Endothelial cell of umbilical vein (primary cell): ENCODE measurements around the gene TBC1D14.

Source experiments
- EZH2 ChIP-seq: IDR thresholded peaks from 2 replicates; pipeline ENCODE4 v1.6.1; 2012; ENCODE audit warnings: borderline replicate concordance, low read depth, mild to moderate bottlenecking, moderate library complexity, low read length, inconsistent platforms; ENCODE audit not compliant: severe bottlenecking
- GATA2 ChIP-seq: IDR thresholded peaks from 2 replicates; pipeline ENCODE4 v1.7.0; 2011; ENCODE audit warnings: low read depth, mild to moderate bottlenecking, moderate library complexity, mixed read lengths, low read length; ENCODE audit not compliant: insufficient read length, insufficient read depth
- JUN ChIP-seq: IDR thresholded peaks from 2 replicates; pipeline ENCODE4 v1.6.1; 2011; ENCODE audit warnings: borderline replicate concordance, low read depth; ENCODE audit not compliant: insufficient read length, insufficient read depth
- MYC ChIP-seq: IDR thresholded peaks from one replicate; pipeline ENCODE4 v1.6.1; 2011; ENCODE audit warnings: mild to moderate bottlenecking, low read depth, low read length
- POLR2A ChIP-seq: IDR thresholded peaks from 2 replicates; pipeline ENCODE4 v1.6.1; 2012; ENCODE audit warnings: low read depth, mild to moderate bottlenecking, control low read depth, low read length
- POLR2AphosphoS5 ChIP-seq: IDR thresholded peaks from 2 replicates; pipeline ENCODE4 v1.6.1; 2012; ENCODE audit warnings: low read depth, mild to moderate bottlenecking, control low read depth, low read length, moderate library complexity; ENCODE audit not compliant: insufficient read depth
- TF ChIP-seq, protein P1 (sequence below), 2 donors: IDR thresholded peaks; 1 replicate in 1 of 2; 2 replicates in 1 of 2; pipeline ENCODE4 v1.5.1; 2011; ENCODE audit warnings: low read length in 2 of 2, mild to moderate bottlenecking in 2 of 2, moderate library complexity in 2 of 2, control low read depth in 1 of 2, inconsistent platforms in 1 of 2, low read depth in 1 of 2; ENCODE audit not compliant: insufficient read depth in 1 of 2; ENCODE audit errors: extremely low read depth in 1 of 2
- TF ChIP-seq, protein P2 (sequence below): IDR thresholded peaks from 2 replicates; pipeline ENCODE4 v1.6.1; 2011; ENCODE audit not compliant: insufficient read depth, insufficient read length

- TF ChIP-seq, protein P1, sequence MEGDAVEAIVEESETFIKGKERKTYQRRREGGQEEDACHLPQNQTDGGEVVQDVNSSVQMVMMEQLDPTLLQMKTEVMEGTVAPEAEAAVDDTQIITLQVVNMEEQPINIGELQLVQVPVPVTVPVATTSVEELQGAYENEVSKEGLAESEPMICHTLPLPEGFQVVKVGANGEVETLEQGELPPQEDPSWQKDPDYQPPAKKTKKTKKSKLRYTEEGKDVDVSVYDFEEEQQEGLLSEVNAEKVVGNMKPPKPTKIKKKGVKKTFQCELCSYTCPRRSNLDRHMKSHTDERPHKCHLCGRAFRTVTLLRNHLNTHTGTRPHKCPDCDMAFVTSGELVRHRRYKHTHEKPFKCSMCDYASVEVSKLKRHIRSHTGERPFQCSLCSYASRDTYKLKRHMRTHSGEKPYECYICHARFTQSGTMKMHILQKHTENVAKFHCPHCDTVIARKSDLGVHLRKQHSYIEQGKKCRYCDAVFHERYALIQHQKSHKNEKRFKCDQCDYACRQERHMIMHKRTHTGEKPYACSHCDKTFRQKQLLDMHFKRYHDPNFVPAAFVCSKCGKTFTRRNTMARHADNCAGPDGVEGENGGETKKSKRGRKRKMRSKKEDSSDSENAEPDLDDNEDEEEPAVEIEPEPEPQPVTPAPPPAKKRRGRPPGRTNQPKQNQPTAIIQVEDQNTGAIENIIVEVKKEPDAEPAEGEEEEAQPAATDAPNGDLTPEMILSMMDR (IDR thresholded peaks at IDR 0.05; ENCODE audit: extremely low read depth in 1 of 2, insufficient read depth in 1 of 2, low read depth in 1 of 2, low read length in 2 of 2) = no peak
- TF ChIP-seq POLR2AphosphoS5 (no peak), POLR2A (no peak), EZH2 (no peak), GATA2 (no peak), MYC (no peak), JUN (no peak)
- TF ChIP-seq, protein P2, sequence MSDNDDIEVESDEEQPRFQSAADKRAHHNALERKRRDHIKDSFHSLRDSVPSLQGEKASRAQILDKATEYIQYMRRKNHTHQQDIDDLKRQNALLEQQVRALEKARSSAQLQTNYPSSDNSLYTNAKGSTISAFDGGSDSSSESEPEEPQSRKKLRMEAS = no peak
Measured at GRCh38 chr4:7045553-7045952, 135.9 kb downstream of the TBC1D14 start.
